ENCODE data around the gene LINC01488. TPM values are rescaled to one million over a fixed set of nuclear protein-coding genes. Genes with fewer than 3 reads are reported as not detected.

Gene LINC01488
- polyA plus RNA-seq, 1 donor: 0.09 TPM

DNA sequence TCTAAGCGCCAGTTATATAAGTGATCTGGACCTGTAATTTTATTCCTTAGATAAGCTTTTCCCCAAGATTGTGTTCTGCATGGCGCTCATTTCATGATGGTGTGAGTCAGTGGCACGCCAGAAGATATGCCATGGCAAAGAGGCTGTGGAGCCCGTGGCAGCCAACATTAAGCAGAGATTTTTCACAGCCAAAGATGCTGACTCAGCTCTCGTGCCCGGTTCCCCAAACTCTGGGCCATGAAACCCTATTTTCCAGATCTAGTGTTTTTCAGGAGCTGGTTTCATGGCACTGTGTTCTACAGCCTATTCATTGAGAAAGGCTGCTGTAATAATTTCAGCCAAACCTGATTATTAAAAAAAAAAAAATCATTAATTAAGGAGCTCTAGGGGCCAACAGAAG, 15.4 kb upstream of the LINC01488 start:
- H3K4me1 ChIP-seq (ENCODE audit: control insufficient read depth, insufficient read depth, low read length): peaks cover 47% of the 10 kb centered on the region
- no peaks in the 10 kb centered on the region for H3K27me3 ChIP-seq (ENCODE audit: control insufficient read depth, insufficient read depth, low read length)
- no peak for DNase-seq
- whole genome bisulfite sequencing (ENCODE audit: insufficient coverage, low lambda C conversion rate): no CpG with 5 or more reads among the region's 6 CpGs
- H3K27ac ChIP-seq (ENCODE audit: low read length): no peak overlapping the region
- peaks cover 3% of the 10 kb centered on the region for H3K9me3 ChIP-seq (ENCODE audit: control insufficient read depth, low read depth, low read length)
- no peaks in the 10 kb centered on the region for H3K36me3 ChIP-seq (ENCODE audit: control insufficient read depth, insufficient read depth, low read length)
- H3K4me3 ChIP-seq (ENCODE audit: low read length): no peak overlapping the region

DNA sequence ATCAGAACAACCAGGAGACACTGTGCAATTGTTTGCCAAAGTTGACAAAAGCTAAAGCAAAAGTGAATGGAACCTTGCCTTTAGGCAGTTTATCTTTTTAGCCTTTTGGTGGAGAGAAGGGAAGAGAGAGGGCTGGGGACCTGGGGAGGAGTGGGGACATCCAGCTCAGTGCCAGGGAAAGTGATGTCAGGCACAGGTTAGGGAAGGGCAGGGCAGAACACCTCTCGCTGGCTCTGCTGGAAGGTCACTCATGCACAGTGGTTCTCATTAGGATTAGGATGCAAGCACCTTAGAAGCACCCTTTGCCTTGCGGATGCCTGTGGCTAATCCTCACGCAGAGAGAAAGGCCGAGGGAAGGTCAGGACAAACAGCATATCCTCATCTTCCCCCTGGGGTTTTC, 14.3 kb upstream of the LINC01488 start:
- Histone ChIP-seq H3K36me3 (ENCODE audit: control insufficient read depth, insufficient read depth, low read length) (no peaks in the 10 kb centered on the region), H3K27ac (ENCODE audit: low read length) (no peak overlapping the region), H3K27me3 (ENCODE audit: control insufficient read depth, insufficient read depth, low read length) (no peaks in the 10 kb centered on the region), H3K9me3 (ENCODE audit: control insufficient read depth, low read depth, low read length) (no peaks in the 10 kb centered on the region), H3K4me1 (ENCODE audit: control insufficient read depth, insufficient read depth, low read length) (peaks cover 52% of the 10 kb centered on the region), H3K4me3 (ENCODE audit: low read length) (no peak overlapping the region)
- no peak for DNase-seq
- no CpG with 5 or more reads among the region's 4 CpGs for WGBS (ENCODE audit: insufficient coverage, low lambda C conversion rate)

DNA sequence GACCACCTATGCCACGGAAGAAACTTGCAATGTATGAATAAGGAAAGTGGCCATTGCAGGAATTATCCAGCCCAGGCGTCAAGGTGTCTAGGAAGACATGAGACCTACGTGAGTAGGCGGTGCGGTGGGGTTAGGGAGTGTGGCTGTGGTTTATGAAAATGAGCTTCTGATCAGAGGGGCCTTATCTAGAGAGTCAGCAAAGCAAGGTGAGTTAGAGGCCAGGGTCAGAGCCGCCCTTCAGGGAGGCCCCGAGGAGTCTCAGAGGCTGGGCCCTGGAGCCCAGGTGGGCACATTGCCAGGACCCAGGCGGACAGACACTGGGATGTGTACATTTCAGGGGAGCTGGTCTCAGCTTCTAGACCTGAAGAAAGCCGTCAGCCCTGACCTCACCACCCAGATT, 13.8 kb upstream of the LINC01488 start:
- Histone ChIP-seq H3K4me1 (ENCODE audit: control insufficient read depth, insufficient read depth, low read length) (peaks cover 50% of the 10 kb centered on the region), H3K36me3 (ENCODE audit: control insufficient read depth, insufficient read depth, low read length) (no peaks in the 10 kb centered on the region), H3K9me3 (ENCODE audit: control insufficient read depth, low read depth, low read length) (no peaks in the 10 kb centered on the region), H3K27me3 (ENCODE audit: control insufficient read depth, insufficient read depth, low read length) (no peaks in the 10 kb centered on the region), H3K27ac (ENCODE audit: low read length) (peak overlapping the region; percentile 84), H3K4me3 (ENCODE audit: low read length) (no peak overlapping the region)
- no CpG with 5 or more reads among the region's 9 CpGs for WGBS (ENCODE audit: insufficient coverage, low lambda C conversion rate)
- peak in 1 of 2 donors; percentile 73 for DNase-seq

DNA sequence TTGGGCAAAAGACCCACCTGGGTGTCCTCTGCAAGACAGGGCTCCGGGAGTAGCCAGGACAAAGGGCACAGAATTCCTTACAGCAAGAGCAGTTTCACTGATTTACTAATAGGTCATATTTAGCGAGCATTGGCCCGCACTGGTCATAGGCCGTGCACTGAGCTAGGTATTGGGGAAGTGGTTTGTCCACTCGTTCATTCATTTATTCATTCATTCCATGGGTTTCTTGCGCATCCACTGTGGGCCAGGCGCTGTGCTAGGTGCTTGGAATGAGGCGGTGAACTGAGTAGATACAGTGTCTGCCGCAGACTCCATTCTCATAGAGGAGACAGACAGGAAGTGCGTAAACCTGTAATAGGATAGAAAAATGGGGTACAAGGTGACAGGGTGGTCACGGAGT, 13.2 kb upstream of the LINC01488 start:
- DNase-seq: peak in 1 of 2 donors; percentile 59
- WGBS (ENCODE audit: insufficient coverage, low lambda C conversion rate): no CpG with 5 or more reads among the region's 11 CpGs
- Histone ChIP-seq H3K36me3 (ENCODE audit: control insufficient read depth, insufficient read depth, low read length) (no peaks in the 10 kb centered on the region), H3K4me3 (ENCODE audit: low read length) (no peak overlapping the region), H3K9me3 (ENCODE audit: control insufficient read depth, low read depth, low read length) (no peaks in the 10 kb centered on the region), H3K27me3 (ENCODE audit: control insufficient read depth, insufficient read depth, low read length) (no peaks in the 10 kb centered on the region), H3K4me1 (ENCODE audit: control insufficient read depth, insufficient read depth, low read length) (peaks cover 44% of the 10 kb centered on the region), H3K27ac (ENCODE audit: low read length) (peak overlapping the region; percentile 84)

DNA sequence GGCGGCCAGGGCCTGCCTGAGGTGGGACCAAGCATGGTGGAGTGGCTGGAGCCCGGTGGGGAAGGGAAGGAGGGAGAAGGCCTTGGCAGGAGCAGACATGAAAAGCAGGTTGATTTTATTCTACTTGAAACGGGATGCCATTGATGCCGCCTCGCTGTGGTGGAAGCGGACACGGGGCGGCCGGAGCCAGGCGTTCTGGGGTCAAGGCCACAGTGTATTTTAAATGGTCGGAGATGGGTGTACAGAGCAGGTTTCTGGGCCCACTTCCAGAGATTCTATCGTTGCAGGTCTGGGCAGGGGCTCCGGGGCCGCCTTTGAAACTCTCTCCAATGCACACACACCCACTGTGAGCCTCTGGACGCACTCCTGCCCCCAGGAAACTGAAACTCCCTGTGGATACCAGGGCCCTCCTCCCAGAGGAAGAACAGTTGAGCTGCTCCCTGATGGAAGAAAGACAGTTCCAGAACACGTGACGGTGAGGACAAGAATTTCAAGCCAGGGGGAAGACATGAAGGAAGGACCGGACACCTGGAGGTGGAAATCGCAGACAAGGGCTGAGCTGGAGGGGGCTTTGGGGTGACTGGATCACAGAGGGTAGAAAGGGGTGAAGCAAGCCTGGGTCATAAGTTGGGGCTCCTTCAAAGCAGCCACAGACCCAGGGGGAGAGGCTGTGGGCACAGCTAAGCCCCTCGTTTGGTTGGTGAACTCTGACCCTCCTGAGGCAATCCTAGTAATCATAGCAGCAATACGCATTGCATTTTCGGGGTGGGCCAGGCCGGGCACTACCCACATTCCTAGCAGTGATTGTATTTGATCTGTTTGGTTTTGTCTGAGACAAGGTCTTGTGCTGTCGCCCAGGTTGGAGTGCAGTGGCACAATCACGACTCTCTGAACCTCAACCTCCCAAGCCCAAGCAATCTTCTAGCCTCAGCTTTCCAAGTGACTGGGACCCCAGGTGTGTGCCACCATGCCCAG, 12.3 kb upstream of the LINC01488 start:
- DNase-seq: peak in 1 of 2 donors; percentile 65
- Histone ChIP-seq H3K27me3 (ENCODE audit: control insufficient read depth, insufficient read depth, low read length) (no peaks in the 10 kb centered on the region), H3K4me3 (ENCODE audit: low read length) (no peak overlapping the region), H3K36me3 (ENCODE audit: control insufficient read depth, insufficient read depth, low read length) (no peaks in the 10 kb centered on the region), H3K4me1 (ENCODE audit: control insufficient read depth, insufficient read depth, low read length) (peaks cover 43% of the 10 kb centered on the region), H3K9me3 (ENCODE audit: control insufficient read depth, low read depth, low read length) (no peaks in the 10 kb centered on the region), H3K27ac (ENCODE audit: low read length) (peak overlapping the region; percentile 84)
- no CpG with 5 or more reads among the region's 25 CpGs for WGBS (ENCODE audit: insufficient coverage, low lambda C conversion rate)

DNA sequence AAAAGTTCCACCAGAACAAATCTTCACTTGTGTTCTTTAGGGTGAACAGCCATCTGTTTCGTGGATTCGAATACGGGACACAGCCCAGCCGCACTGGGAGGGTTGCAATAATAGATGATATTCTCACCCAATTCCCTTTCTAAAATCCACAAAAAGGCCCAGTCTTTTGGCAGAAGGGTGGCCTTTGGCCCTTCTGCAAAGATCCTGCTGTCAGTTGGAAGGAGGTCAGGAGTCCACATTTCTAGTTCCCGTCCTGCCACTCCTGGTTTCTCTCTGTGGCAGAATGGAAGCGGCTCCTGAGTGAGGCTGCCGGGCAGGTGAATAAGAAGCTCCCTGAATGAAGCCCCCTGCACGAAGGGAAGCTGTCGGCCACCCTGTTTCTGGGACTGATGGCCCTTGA, 11.2 kb upstream of the LINC01488 start:
- Histone ChIP-seq H3K9me3 (ENCODE audit: control insufficient read depth, low read depth, low read length) (peaks cover 3% of the 10 kb centered on the region), H3K27ac (ENCODE audit: low read length) (peak overlapping the region; percentile 84), H3K27me3 (ENCODE audit: control insufficient read depth, insufficient read depth, low read length) (no peaks in the 10 kb centered on the region), H3K4me1 (ENCODE audit: control insufficient read depth, insufficient read depth, low read length) (peaks cover 43% of the 10 kb centered on the region), H3K36me3 (ENCODE audit: control insufficient read depth, insufficient read depth, low read length) (peaks cover 6% of the 10 kb centered on the region), H3K4me3 (ENCODE audit: low read length) (no peak overlapping the region)
- peak in 1 of 2 donors; percentile 85 for DNase-seq
- no CpG with 5 or more reads among the region's 9 CpGs for WGBS (ENCODE audit: insufficient coverage, low lambda C conversion rate)

DNA sequence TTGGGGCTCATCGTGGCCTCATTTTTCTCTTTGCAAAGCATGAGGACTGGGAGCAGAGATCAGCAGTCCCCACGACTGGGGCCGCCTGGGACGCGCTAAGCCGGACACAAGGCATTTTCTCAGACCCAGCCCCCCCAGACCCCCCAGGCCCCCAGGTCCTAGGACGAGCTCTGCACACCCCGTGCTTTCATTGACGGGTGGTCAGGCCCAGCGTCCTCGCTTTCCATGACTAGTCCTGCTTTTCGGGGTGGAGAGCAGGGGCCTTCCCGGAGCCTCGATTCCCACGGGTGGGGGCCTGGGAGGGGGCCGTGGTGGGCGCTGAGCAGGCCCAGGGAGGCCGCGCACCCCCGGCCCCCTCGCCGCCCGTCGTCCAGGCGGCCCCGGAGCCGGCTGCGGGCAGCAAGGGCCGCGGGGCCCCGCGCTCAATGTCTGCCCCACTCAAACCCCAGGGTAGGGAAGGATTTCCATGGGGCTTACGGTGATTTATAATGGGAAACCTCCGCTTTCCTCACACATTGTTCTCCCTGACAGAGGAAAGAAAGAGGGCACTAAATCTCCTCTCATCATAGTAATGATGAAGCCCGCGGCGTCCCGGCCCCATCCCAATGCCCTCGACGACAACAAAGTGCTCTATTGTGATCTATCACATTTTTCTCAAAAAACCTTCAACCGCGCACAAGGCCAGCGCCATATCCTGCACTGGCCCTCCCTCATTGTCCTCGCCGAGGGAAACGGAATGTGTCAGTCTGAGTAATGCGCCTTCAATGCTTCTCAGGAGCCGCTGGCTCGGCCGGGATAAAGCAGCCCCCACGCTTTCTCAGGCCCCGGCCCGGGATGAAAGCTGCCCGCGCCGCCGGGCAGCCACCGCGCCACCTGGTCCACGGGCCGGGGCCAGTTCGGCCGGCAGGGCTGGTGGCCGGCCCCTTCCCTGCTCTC, 10.4 kb upstream of the LINC01488 start:
- Histone ChIP-seq H3K9me3 (ENCODE audit: control insufficient read depth, low read depth, low read length) (peaks cover 9% of the 10 kb centered on the region), H3K36me3 (ENCODE audit: control insufficient read depth, insufficient read depth, low read length) (peaks cover 6% of the 10 kb centered on the region), H3K4me3 (ENCODE audit: low read length) (no peak overlapping the region), H3K4me1 (ENCODE audit: control insufficient read depth, insufficient read depth, low read length) (peaks cover 46% of the 10 kb centered on the region), H3K27me3 (ENCODE audit: control insufficient read depth, insufficient read depth, low read length) (no peaks in the 10 kb centered on the region), H3K27ac (ENCODE audit: low read length) (peak overlapping the region; percentile 84)
- WGBS (ENCODE audit: insufficient coverage, low lambda C conversion rate): no CpG with 5 or more reads among the region's 64 CpGs
- DNase-seq: no peak

DNA sequence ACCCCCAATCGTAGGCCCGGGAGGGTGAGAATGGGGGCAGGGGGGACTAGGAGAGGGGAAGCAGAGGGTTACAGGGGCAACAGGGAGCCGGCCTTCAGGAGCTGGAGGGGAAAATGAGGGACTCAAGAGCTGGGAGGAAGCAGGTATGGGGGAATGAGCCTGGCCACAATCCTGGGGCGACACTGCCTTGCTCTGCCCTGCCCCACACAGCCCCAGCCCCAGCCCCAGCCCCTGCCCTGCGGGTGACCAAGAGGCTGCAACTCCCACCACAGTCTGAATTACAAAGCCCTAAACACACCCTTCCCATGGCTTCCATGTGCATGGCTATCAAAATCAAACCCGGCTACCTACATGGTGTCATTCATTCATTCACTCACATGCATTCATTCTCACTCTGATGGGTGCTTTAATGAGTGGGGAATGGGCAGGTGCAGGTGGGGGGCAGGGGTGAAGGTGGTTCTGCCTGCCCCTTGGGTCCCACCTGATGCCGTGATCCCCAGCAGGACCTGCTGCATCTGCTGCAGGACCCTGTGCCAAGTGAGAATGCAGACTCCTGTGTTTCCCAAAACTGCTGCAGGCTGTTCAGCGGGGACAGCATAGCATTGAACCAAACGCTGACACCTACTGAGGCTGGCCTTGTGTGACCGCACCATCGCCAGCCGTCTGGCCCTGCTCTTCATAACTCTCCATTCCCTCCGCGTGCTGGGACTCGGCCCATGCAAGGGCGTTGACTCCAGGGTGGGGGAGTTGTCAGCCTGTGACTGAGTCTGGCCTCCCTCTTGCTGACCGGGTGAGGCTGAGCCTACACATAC, 9.5 kb upstream of the LINC01488 start:
- no CpG with 5 or more reads among the region's 17 CpGs for WGBS (ENCODE audit: insufficient coverage, low lambda C conversion rate)
- Histone ChIP-seq H3K4me1 (ENCODE audit: control insufficient read depth, insufficient read depth, low read length) (peaks cover 53% of the 10 kb centered on the region), H3K9me3 (ENCODE audit: control insufficient read depth, low read depth, low read length) (peaks cover 11% of the 10 kb centered on the region), H3K27me3 (ENCODE audit: control insufficient read depth, insufficient read depth, low read length) (no peaks in the 10 kb centered on the region), H3K4me3 (ENCODE audit: low read length) (no peak overlapping the region), H3K36me3 (ENCODE audit: control insufficient read depth, insufficient read depth, low read length) (peaks cover 6% of the 10 kb centered on the region), H3K27ac (ENCODE audit: low read length) (no peak overlapping the region)
- DNase-seq: no peak

DNA sequence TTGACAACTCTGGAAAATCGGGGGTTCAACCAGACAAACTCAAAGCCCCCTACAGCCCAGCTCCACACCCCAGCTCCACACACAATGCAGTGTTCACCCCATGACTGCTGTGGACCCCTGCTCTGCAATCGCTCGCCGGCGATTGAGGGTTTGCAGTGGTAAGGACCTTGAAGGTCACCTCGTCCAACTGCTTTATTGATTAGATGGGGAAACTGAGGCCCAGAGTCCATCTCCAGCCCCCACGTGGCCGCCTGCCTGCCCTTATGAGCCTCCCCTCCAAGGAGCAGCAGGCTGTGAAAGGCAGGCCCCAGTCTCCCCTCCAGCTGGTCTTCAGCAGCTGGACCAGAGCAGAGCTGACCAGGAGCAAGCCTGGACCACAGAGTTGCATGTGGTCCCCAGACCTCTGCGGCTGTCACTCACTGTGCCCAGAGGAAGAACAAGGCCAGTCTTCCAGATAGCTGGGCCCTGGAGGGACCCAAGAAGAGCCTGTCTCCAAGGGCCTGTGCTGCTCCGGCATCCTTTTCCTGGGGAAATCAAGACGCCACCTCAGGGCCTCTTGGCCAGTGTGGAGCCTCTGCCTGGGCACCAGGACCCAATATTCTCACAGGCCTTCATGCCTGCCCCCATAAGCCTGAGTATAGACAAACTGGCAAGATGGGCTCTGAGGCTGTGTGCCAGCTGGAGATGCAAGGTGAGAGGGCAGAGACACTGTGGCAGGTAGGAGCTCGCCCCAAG, 8.8 kb upstream of the LINC01488 start:
- H3K9me3 ChIP-seq (ENCODE audit: control insufficient read depth, low read depth, low read length): peaks cover 11% of the 10 kb centered on the region
- H3K27ac ChIP-seq (ENCODE audit: low read length): no peak overlapping the region

More for the DNA sequence above, 8.8 kb upstream of the LINC01488 start:
- DNase-seq: no peak
- no peaks in the 10 kb centered on the region for H3K27me3 ChIP-seq (ENCODE audit: control insufficient read depth, insufficient read depth, low read length)
- H3K36me3 ChIP-seq (ENCODE audit: control insufficient read depth, insufficient read depth, low read length): peaks cover 6% of the 10 kb centered on the region
- peaks cover 54% of the 10 kb centered on the region for H3K4me1 ChIP-seq (ENCODE audit: control insufficient read depth, insufficient read depth, low read length)
- no peak overlapping the region for H3K4me3 ChIP-seq (ENCODE audit: low read length)
- no CpG with 5 or more reads among the region's 12 CpGs for WGBS (ENCODE audit: insufficient coverage, low lambda C conversion rate)
